Endodermal cell (in vitro differentiated cells): ENCODE measurements around the gene TATDN2. TPM values are rescaled to one million over a fixed set of nuclear protein-coding genes. Genes with fewer than 3 reads are reported as not detected.

Experiments
- DNase-seq: peaks from one replicate; pipeline ENCODE4 v3.0.0-alpha.2; 2017
- H3K27ac ChIP-seq: 2 replicates; pipeline ENCODE4 v1.5.1; 2013; ENCODE audit warnings: mild to moderate bottlenecking, low read depth, low read length, moderate library complexity
- H3K27me3 ChIP-seq: 2 replicates; pipeline ENCODE4 v1.6.1; 2013; ENCODE audit warnings: mild to moderate bottlenecking, low read length, moderate library complexity; ENCODE audit not compliant: insufficient read depth, control insufficient read depth, poor library complexity, severe bottlenecking
- H3K36me3 ChIP-seq: 2 replicates; pipeline ENCODE4 v1.7.0; 2013; ENCODE audit warnings: mild to moderate bottlenecking, low read length, moderate library complexity; ENCODE audit not compliant: control insufficient read depth, insufficient read depth
- H3K4me1 ChIP-seq: one replicate; pipeline ENCODE4 v1.7.0; 2013; ENCODE audit warnings: low read length; ENCODE audit not compliant: control insufficient read depth, insufficient read depth
- H3K4me3 ChIP-seq: 2 replicates; pipeline ENCODE4 v1.5.1; 2013; ENCODE audit warnings: mild to moderate bottlenecking, low read length, moderate library complexity
- H3K9ac ChIP-seq: 2 replicates; pipeline ENCODE4 v1.6.1; 2013; ENCODE audit warnings: mild to moderate bottlenecking, low read length, moderate library complexity; ENCODE audit not compliant: poor library complexity, severe bottlenecking; ENCODE audit errors: extremely low read depth
- H3K9me3 ChIP-seq: 2 replicates; pipeline ENCODE4 v1.6.1; 2013; ENCODE audit warnings: mild to moderate bottlenecking, low read length, moderate library complexity; ENCODE audit not compliant: control insufficient read depth
- H3K27ac Mint-ChIP-seq: 2 replicates; pipeline ENCODE4 v1.8.0; 2020; ENCODE audit warnings: mixed read lengths
- H3K27me3 Mint-ChIP-seq: 2 replicates; pipeline ENCODE4 v1.8.0; 2021; ENCODE audit warnings: mild to moderate bottlenecking, mixed read lengths; ENCODE audit not compliant: insufficient read depth
- H3K36me3 Mint-ChIP-seq: 2 replicates; pipeline ENCODE4 v1.8.0; 2020; ENCODE audit warnings: low read depth, mixed read lengths
- H3K4me1 Mint-ChIP-seq: 2 replicates; pipeline ENCODE4 v1.8.0; 2020; ENCODE audit warnings: mixed read lengths
- H3K4me3 Mint-ChIP-seq: 2 replicates; pipeline ENCODE4 v1.8.0; 2020; ENCODE audit warnings: mild to moderate bottlenecking, moderate library complexity, mixed read lengths
- H3K9me3 Mint-ChIP-seq: 2 replicates; pipeline ENCODE4 v1.8.0; 2020; ENCODE audit warnings: mild to moderate bottlenecking, mixed read lengths
- CTCF ChIP-seq: fragments of 200-600 bp; sonication (generic); conservative IDR thresholded peaks from 2 replicates; pipeline ENCODE4 v1.5.0; 2021; ENCODE audit warnings: antibody characterized with exemption, mild to moderate bottlenecking
- WGBS, 2 experiments: methylation state at CpG; one replicate each; pipeline versions ENCODE4 v1.1.5 to v1.1.7; 2013; ENCODE audit warnings: missing lambda C conversion rate in 2 of 2, mixed read lengths in 1 of 2; ENCODE audit not compliant: insufficient coverage in 1 of 2, insufficient read length in 1 of 2; 5-methylcytosine and 5-hydroxymethylcytosine counted together
- total RNA-seq, 2 donors: library from RNA; stranded (reverse); fragmentation: NEBNext Ultra II Directional in 1 of 2; extraction: Animal tissue kit (Norgen Biotek cat#: 25700) in 1 of 2; gene quantifications; 2 replicates in 1 of 2; 3 replicates in 1 of 2; pipeline ENCODE4 v1.2.1, GENCODE V29; 2021

TATDN2 gene
- total RNA-seq, 2 donors from 2014 or later, result 34.0 to 34.1 TPM

- no peak overlapping the region for H3K9ac ChIP-seq
- peaks cover 90% of the 10 kb centered on the region for H3K36me3 Mint-ChIP-seq
Observed at GRCh38 chr3:10308678-10309077, 60.4 kb downstream of the TATDN2 start.

GRCh38 chr3:10309736-10310135 lies 61.5 kb downstream of the TATDN2 start:
- H3K4me1 ChIP-seq, result no peaks in the 10 kb centered on the region
- no peak overlapping the region for H3K9ac ChIP-seq
- H3K27ac ChIP-seq, result no peak overlapping the region
- no peaks in the 10 kb centered on the region for H3K27me3 ChIP-seq
- H3K36me3 ChIP-seq, result peaks cover 98% of the 10 kb centered on the region
- Mint-ChIP-seq H3K4me3 (no peak overlapping the region), H3K4me1 (no peaks in the 10 kb centered on the region), H3K27ac (no peak overlapping the region), H3K9me3 (no peaks in the 10 kb centered on the region), H3K27me3 (no peaks in the 10 kb centered on the region), H3K36me3 (peaks cover 89% of the 10 kb centered on the region)
- H3K9me3 ChIP-seq, result no peaks in the 10 kb centered on the region
- 74 to 88% methylated on average over 4 of the region's 4 CpGs for WGBS, 2 experiments
- TF ChIP-seq CTCF, result no peak
- no peak for DNase-seq
- no peak overlapping the region for H3K4me3 ChIP-seq

More at GRCh38 chr3:10308678-10309077, 60.4 kb downstream of the TATDN2 start:
- no peak for DNase-seq
- WGBS, 2 experiments, result 93 to 97% methylated on average over 6 to 7 of the region's 7 CpGs
- Mint-ChIP-seq H3K9me3 (no peaks in the 10 kb centered on the region), H3K27me3 (no peaks in the 10 kb centered on the region), H3K4me3 (no peak overlapping the region), H3K27ac (no peak overlapping the region), H3K4me1 (no peaks in the 10 kb centered on the region)
- H3K36me3 ChIP-seq, result peaks cover 98% of the 10 kb centered on the region
- H3K27me3 ChIP-seq, result no peaks in the 10 kb centered on the region
- TF ChIP-seq CTCF, result no peak
- no peaks in the 10 kb centered on the region for H3K4me1 ChIP-seq
- H3K9me3 ChIP-seq, result no peaks in the 10 kb centered on the region
- H3K27ac ChIP-seq, result no peak overlapping the region
- no peak overlapping the region for H3K4me3 ChIP-seq

- Histone ChIP-seq H3K27me3 (no peaks in the 10 kb centered on the region), H3K4me3 (no peak overlapping the region), H3K36me3 (peaks cover 97% of the 10 kb centered on the region), H3K9ac (no peak overlapping the region), H3K9me3 (no peaks in the 10 kb centered on the region), H3K27ac (no peak overlapping the region), H3K4me1 (no peaks in the 10 kb centered on the region)
- no peak for TF ChIP-seq CTCF
- DNase-seq, result no peak
- H3K36me3 Mint-ChIP-seq, result peaks cover 87% of the 10 kb centered on the region
- no peak overlapping the region for H3K4me3 Mint-ChIP-seq
- no peaks in the 10 kb centered on the region for H3K27me3 Mint-ChIP-seq
- WGBS, 2 experiments, result 80 to 95% methylated on average over 1 to 2 of the region's 2 CpGs
- no peak overlapping the region for H3K27ac Mint-ChIP-seq
- no peaks in the 10 kb centered on the region for H3K9me3 Mint-ChIP-seq
- H3K4me1 Mint-ChIP-seq, result no peaks in the 10 kb centered on the region
Observed at GRCh38 chr3:10310578-10310977, 62.3 kb downstream of the TATDN2 start.
